T-helper 1 cell treated with Interleukin-12 subunit alpha and Interleukin-12 subunit beta and Interleukin-4 antibody, amounts not matched to agents 30 μg/mL and 1 μg/mL, for 36 hours (primary cell): ENCODE data around the gene TMEM82.

Experiments
- H3K27ac Mint-ChIP-seq: one replicate; pipeline ENCODE4 v1.8.0; 2021; ENCODE audit warnings: mild to moderate bottlenecking, mixed read lengths
- H3K27me3 Mint-ChIP-seq: one replicate; pipeline ENCODE4 v1.8.0; 2021; ENCODE audit warnings: low read depth, mixed read lengths
- H3K36me3 Mint-ChIP-seq: one replicate; pipeline ENCODE4 v1.8.0; 2021; ENCODE audit warnings: low read depth, mixed read lengths
- H3K4me1 Mint-ChIP-seq: one replicate; pipeline ENCODE4 v1.8.0; 2021; ENCODE audit warnings: low read depth, mixed read lengths
- H3K4me3 Mint-ChIP-seq: one replicate; pipeline ENCODE4 v1.8.0; 2021; ENCODE audit warnings: mild to moderate bottlenecking, moderate library complexity, mixed read lengths
- H3K9me3 Mint-ChIP-seq: one replicate; pipeline ENCODE4 v1.8.0; 2021; ENCODE audit warnings: mixed read lengths

TMEM82 gene

GRCh38 chr1:15727424-15727823 lies 14.9 kb upstream of the TMEM82 start:
- Mint-ChIP-seq H3K4me3 (no peak overlapping the region), H3K27me3 (no peaks in the 10 kb centered on the region), H3K36me3 (peaks cover 13% of the 10 kb centered on the region), H3K9me3 (no peaks in the 10 kb centered on the region), H3K27ac (no peak overlapping the region), H3K4me1 (no peaks in the 10 kb centered on the region)

- no peak overlapping the region for H3K27ac Mint-ChIP-seq
- H3K4me1 Mint-ChIP-seq = no peaks in the 10 kb centered on the region
- H3K36me3 Mint-ChIP-seq = peaks cover 14% of the 10 kb centered on the region
- no peaks in the 10 kb centered on the region for H3K9me3 Mint-ChIP-seq
- no peak overlapping the region for H3K4me3 Mint-ChIP-seq
- no peaks in the 10 kb centered on the region for H3K27me3 Mint-ChIP-seq
These were observed 14.3 kb upstream of the TMEM82 start for GRCh38 chr1:15727866-15728534.

GRCh38 chr1:15728937-15729657 lies 13.2 kb upstream of the TMEM82 start:
- Mint-ChIP-seq H3K27me3 (no peaks in the 10 kb centered on the region), H3K27ac (no peak overlapping the region), H3K9me3 (no peaks in the 10 kb centered on the region), H3K4me1 (no peaks in the 10 kb centered on the region), H3K4me3 (no peak overlapping the region), H3K36me3 (peaks cover 14% of the 10 kb centered on the region)

- no peaks in the 10 kb centered on the region for H3K4me1 Mint-ChIP-seq
- H3K9me3 Mint-ChIP-seq = no peaks in the 10 kb centered on the region
- H3K36me3 Mint-ChIP-seq = peaks cover 11% of the 10 kb centered on the region
- H3K27ac Mint-ChIP-seq = no peak overlapping the region
- H3K27me3 Mint-ChIP-seq = no peaks in the 10 kb centered on the region
- H3K4me3 Mint-ChIP-seq = no peak overlapping the region
These were observed 11.9 kb upstream of the TMEM82 start for GRCh38 chr1:15730423-15730822.

- Mint-ChIP-seq H3K36me3 (peaks cover 9% of the 10 kb centered on the region), H3K4me3 (no peak overlapping the region), H3K27me3 (no peaks in the 10 kb centered on the region), H3K9me3 (no peaks in the 10 kb centered on the region), H3K27ac (no peak overlapping the region), H3K4me1 (no peaks in the 10 kb centered on the region)
These were observed 11.4 kb upstream of the TMEM82 start for GRCh38 chr1:15730936-15731335.

GRCh38 chr1:15731735-15732685 lies 10.3 kb upstream of the TMEM82 start:
- H3K4me3 Mint-ChIP-seq = no peak overlapping the region
- H3K27me3 Mint-ChIP-seq = no peaks in the 10 kb centered on the region
- H3K36me3 Mint-ChIP-seq = peaks cover 7% of the 10 kb centered on the region
- H3K27ac Mint-ChIP-seq = no peak overlapping the region
- H3K9me3 Mint-ChIP-seq = no peaks in the 10 kb centered on the region
- no peaks in the 10 kb centered on the region for H3K4me1 Mint-ChIP-seq

GRCh38 chr1:15732686-15733081 lies 9.6 kb upstream of the TMEM82 start:
- no peak overlapping the region for H3K27ac Mint-ChIP-seq
- H3K9me3 Mint-ChIP-seq = no peaks in the 10 kb centered on the region
- H3K4me3 Mint-ChIP-seq = no peak overlapping the region
- peaks cover 6% of the 10 kb centered on the region for H3K36me3 Mint-ChIP-seq
- no peaks in the 10 kb centered on the region for H3K4me1 Mint-ChIP-seq
- H3K27me3 Mint-ChIP-seq = no peaks in the 10 kb centered on the region

GRCh38 chr1:15733218-15733725 lies 9.0 kb upstream of the TMEM82 start:
- Mint-ChIP-seq H3K27me3 (no peaks in the 10 kb centered on the region), H3K9me3 (no peaks in the 10 kb centered on the region), H3K4me1 (no peaks in the 10 kb centered on the region), H3K4me3 (no peak overlapping the region), H3K36me3 (peaks cover 6% of the 10 kb centered on the region), H3K27ac (no peak overlapping the region)

GRCh38 chr1:15733726-15734226 lies 8.5 kb upstream of the TMEM82 start:
- Mint-ChIP-seq H3K27ac (no peak overlapping the region), H3K27me3 (no peaks in the 10 kb centered on the region), H3K4me1 (no peaks in the 10 kb centered on the region), H3K36me3 (peaks cover 6% of the 10 kb centered on the region), H3K4me3 (no peak overlapping the region), H3K9me3 (no peaks in the 10 kb centered on the region)

- H3K4me3 Mint-ChIP-seq = no peak overlapping the region
- H3K4me1 Mint-ChIP-seq = no peaks in the 10 kb centered on the region
- peaks cover 6% of the 10 kb centered on the region for H3K36me3 Mint-ChIP-seq
- no peaks in the 10 kb centered on the region for H3K27me3 Mint-ChIP-seq
- no peak overlapping the region for H3K27ac Mint-ChIP-seq
- H3K9me3 Mint-ChIP-seq = no peaks in the 10 kb centered on the region
These were observed 8.0 kb upstream of the TMEM82 start for GRCh38 chr1:15734296-15734695.

- Mint-ChIP-seq H3K9me3 (no peaks in the 10 kb centered on the region), H3K27me3 (no peaks in the 10 kb centered on the region), H3K27ac (no peak overlapping the region), H3K36me3 (peaks cover 4% of the 10 kb centered on the region), H3K4me3 (no peak overlapping the region), H3K4me1 (no peaks in the 10 kb centered on the region)
These were observed 7.4 kb upstream of the TMEM82 start for GRCh38 chr1:15734901-15735300.

GRCh38 chr1:15735304-15736037 lies 6.8 kb upstream of the TMEM82 start:
- Mint-ChIP-seq H3K27me3 (no peaks in the 10 kb centered on the region), H3K36me3 (peaks cover 4% of the 10 kb centered on the region), H3K27ac (no peak overlapping the region), H3K4me1 (no peaks in the 10 kb centered on the region), H3K4me3 (no peak overlapping the region), H3K9me3 (no peaks in the 10 kb centered on the region)

GRCh38 chr1:15736038-15736891 lies 6.0 kb upstream of the TMEM82 start, which contains the start of gene SLC25A34:
Gene SLC25A34 (plus strand): TSS chr1:15736258. CDS start chr1:15736486, 228 bp downstream.
- Mint-ChIP-seq H3K4me1 (peaks cover under 1% of the 10 kb centered on the region), H3K9me3 (no peaks in the 10 kb centered on the region), H3K4me3 (no peak within 1 kb of the TSS), H3K36me3 (peaks cover 4% of the 10 kb centered on the region), H3K27ac (no peak within 1 kb of the TSS), H3K27me3 (no peaks in the 10 kb centered on the region)
